Measurements from ENCODE around the gene LIPK. TPM values are rescaled to one million over a fixed set of nuclear protein-coding genes. Genes with fewer than 3 reads are reported as not detected.

LIPK gene
- total RNA-seq, 1 experiment from 2014 or later: not detected

DNA sequence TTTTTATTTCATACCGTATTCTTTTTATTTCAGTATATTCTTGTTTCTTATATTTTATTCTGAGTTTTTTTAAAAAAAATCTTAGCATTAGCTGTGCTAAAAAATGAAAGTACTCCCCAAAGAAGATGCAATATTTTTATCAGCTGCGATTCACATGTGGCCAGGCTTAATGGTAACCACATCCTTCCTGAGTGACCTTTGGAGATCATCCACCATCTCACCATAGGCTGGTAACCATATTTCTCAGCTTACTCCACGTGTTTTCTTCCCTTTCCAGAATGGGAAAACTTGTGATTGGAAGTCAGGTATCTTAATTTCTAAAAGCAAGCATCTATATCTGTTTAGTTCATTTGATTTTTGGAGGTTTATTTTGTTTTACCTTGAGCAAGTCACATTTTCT lies 77.7 kb downstream of the LIPK start (continued):
- TF ChIP-seq, protein P1, sequence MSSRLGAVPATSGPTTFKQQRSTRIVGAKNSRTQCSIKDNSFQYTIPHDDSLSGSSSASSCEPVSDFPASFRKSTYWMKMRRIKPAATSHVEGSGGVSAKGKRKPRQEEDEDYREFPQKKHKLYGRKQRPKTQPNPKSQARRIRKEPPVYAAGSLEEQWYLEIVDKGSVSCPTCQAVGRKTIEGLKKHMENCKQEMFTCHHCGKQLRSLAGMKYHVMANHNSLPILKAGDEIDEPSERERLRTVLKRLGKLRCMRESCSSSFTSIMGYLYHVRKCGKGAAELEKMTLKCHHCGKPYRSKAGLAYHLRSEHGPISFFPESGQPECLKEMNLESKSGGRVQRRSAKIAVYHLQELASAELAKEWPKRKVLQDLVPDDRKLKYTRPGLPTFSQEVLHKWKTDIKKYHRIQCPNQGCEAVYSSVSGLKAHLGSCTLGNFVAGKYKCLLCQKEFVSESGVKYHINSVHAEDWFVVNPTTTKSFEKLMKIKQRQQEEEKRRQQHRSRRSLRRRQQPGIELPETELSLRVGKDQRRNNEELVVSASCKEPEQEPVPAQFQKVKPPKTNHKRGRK (CRISPR knock-in tag; IDR thresholded peaks at IDR 0.05; ENCODE audit: borderline replicate concordance): no peak
- TF ChIP-seq SOX15 (CRISPR knock-in tag; IDR thresholded peaks at IDR 0.05) (no peak), ZBTB21 (CRISPR knock-in tag; IDR thresholded peaks at IDR 0.05; ENCODE audit: borderline replicate concordance) (no peak), SP1 (CRISPR knock-in tag; conservative IDR thresholded peaks at IDR 0.05) (no peak)

- no peaks in the 10 kb centered on the region for H3K36me3 Mint-ChIP-seq
- CTCF ChIA-PET: interaction anchor here (3.3 kb wide), 1 partner anchor 58 kb away, joined by 24 read pairs; no protein-coding TSS in a partner anchor
- POLR2A ChIA-PET: no interaction called here
- TF ChIP-seq ZNF121 (CRISPR knock-in tag; IDR thresholded peaks at IDR 0.05) (no peak), NR1H2 (CRISPR knock-in tag; IDR thresholded peaks at IDR 0.05) (no peak), EMX1 (CRISPR knock-in tag; IDR thresholded peaks at IDR 0.05) (no peak), GTF2I (CRISPR knock-in tag; conservative IDR thresholded peaks at IDR 0.05) (no peak), OVOL2 (CRISPR knock-in tag; IDR thresholded peaks at IDR 0.05; ENCODE audit: borderline replicate concordance) (no peak), CREM (CRISPR knock-in tag; IDR thresholded peaks at IDR 0.05) (no peak), ZNF396 (CRISPR knock-in tag; IDR thresholded peaks at IDR 0.05; ENCODE audit: borderline replicate concordance) (no peak), ZNF423 (CRISPR knock-in tag; IDR thresholded peaks at IDR 0.05) (no peak), NFATC4 (CRISPR knock-in tag; IDR thresholded peaks at IDR 0.05) (no peak), GRHL2 (CRISPR knock-in tag; IDR thresholded peaks at IDR 0.05; ENCODE audit: insufficient replicate concordance, severe bottlenecking) (no peak), ETV6 (CRISPR knock-in tag; IDR thresholded peaks at IDR 0.05) (no peak)
- TF ChIP-seq, protein P2, sequence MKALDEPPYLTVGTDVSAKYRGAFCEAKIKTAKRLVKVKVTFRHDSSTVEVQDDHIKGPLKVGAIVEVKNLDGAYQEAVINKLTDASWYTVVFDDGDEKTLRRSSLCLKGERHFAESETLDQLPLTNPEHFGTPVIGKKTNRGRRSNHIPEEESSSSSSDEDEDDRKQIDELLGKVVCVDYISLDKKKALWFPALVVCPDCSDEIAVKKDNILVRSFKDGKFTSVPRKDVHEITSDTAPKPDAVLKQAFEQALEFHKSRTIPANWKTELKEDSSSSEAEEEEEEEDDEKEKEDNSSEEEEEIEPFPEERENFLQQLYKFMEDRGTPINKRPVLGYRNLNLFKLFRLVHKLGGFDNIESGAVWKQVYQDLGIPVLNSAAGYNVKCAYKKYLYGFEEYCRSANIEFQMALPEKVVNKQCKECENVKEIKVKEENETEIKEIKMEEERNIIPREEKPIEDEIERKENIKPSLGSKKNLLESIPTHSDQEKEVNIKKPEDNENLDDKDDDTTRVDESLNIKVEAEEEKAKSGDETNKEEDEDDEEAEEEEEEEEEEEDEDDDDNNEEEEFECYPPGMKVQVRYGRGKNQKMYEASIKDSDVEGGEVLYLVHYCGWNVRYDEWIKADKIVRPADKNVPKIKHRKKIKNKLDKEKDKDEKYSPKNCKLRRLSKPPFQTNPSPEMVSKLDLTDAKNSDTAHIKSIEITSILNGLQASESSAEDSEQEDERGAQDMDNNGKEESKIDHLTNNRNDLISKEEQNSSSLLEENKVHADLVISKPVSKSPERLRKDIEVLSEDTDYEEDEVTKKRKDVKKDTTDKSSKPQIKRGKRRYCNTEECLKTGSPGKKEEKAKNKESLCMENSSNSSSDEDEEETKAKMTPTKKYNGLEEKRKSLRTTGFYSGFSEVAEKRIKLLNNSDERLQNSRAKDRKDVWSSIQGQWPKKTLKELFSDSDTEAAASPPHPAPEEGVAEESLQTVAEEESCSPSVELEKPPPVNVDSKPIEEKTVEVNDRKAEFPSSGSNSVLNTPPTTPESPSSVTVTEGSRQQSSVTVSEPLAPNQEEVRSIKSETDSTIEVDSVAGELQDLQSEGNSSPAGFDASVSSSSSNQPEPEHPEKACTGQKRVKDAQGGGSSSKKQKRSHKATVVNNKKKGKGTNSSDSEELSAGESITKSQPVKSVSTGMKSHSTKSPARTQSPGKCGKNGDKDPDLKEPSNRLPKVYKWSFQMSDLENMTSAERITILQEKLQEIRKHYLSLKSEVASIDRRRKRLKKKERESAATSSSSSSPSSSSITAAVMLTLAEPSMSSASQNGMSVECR (CRISPR knock-in tag; IDR thresholded peaks at IDR 0.05; ENCODE audit: borderline replicate concordance): no peak
- TF ChIP-seq, protein P3, sequence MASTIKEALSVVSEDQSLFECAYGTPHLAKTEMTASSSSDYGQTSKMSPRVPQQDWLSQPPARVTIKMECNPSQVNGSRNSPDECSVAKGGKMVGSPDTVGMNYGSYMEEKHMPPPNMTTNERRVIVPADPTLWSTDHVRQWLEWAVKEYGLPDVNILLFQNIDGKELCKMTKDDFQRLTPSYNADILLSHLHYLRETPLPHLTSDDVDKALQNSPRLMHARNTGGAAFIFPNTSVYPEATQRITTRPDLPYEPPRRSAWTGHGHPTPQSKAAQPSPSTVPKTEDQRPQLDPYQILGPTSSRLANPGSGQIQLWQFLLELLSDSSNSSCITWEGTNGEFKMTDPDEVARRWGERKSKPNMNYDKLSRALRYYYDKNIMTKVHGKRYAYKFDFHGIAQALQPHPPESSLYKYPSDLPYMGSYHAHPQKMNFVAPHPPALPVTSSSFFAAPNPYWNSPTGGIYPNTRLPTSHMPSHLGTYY (CRISPR knock-in tag; IDR thresholded peaks at IDR 0.05): no peak
- peaks cover 4% of the 10 kb centered on the region; the same call in 1 of the 2 replicates for H3K4me1 Mint-ChIP-seq
- DNase-seq (ENCODE audit: low spot score): no peak
- no peak for ATAC-seq
- no peak overlapping the region for H3K27ac Mint-ChIP-seq
- no peaks in the 10 kb centered on the region for H3K27me3 Mint-ChIP-seq (ENCODE audit: low read depth)
- no peak overlapping the region for H3K4me3 Mint-ChIP-seq
- H3K9me3 Mint-ChIP-seq: 0 out of 2 replicates have a peak, but pooled peaks cover 4% of the 10 kb centered on the region
These were observed 80.2 kb downstream of the LIPK start for GRCh38 chr10:88786032-88786770.

- ATAC-seq (no peak), DNase-seq (ENCODE audit: low spot score) (no peak)
- Mint-ChIP-seq H3K36me3 (no peaks in the 10 kb centered on the region), H3K4me1 (peaks cover 6% of the 10 kb centered on the region; the same call in 1 of the 2 replicates), H3K9me3 (0 out of 2 replicates have a peak, but pooled peaks cover 4% of the 10 kb centered on the region), H3K27me3 (ENCODE audit: low read depth) (no peaks in the 10 kb centered on the region), H3K27ac (no peak overlapping the region), H3K4me3 (no peak overlapping the region)
- TF ChIP-seq GABPB1 (CRISPR knock-in tag; IDR thresholded peaks at IDR 0.05) (no peak), NFYB (CRISPR knock-in tag; conservative IDR thresholded peaks at IDR 0.05; ENCODE audit: low read depth) (no peak), NR2C2 (CRISPR knock-in tag; IDR thresholded peaks at IDR 0.05) (no peak)
- ChIA-PET CTCF (interaction anchor here (3.3 kb wide), 1 partner anchor 59 kb away, joined by 24 read pairs; no protein-coding TSS in a partner anchor), POLR2A (no interaction called here)
These were observed 81.4 kb downstream of the LIPK start for GRCh38 chr10:88787463-88787862.
